GM12892 (cell line): ENCODE data around the gene KHDC1.

Experiments used
- POLR2A ChIP-seq: IDR thresholded peaks from 2 replicates; pipeline ENCODE4 v1.6.1; 2011; ENCODE audit warnings: low read depth, low read length, control low read depth
- POLR2AphosphoS5 ChIP-seq: IDR thresholded peaks from 2 replicates; pipeline ENCODE4 v1.6.1; 2011; ENCODE audit warnings: low read depth, low read length, control low read depth
- TAF1 ChIP-seq: IDR thresholded peaks from 2 replicates; pipeline ENCODE4 v1.6.1; 2011; ENCODE audit warnings: low read depth, mild to moderate bottlenecking, control low read depth, low read length, borderline replicate concordance

DNA sequence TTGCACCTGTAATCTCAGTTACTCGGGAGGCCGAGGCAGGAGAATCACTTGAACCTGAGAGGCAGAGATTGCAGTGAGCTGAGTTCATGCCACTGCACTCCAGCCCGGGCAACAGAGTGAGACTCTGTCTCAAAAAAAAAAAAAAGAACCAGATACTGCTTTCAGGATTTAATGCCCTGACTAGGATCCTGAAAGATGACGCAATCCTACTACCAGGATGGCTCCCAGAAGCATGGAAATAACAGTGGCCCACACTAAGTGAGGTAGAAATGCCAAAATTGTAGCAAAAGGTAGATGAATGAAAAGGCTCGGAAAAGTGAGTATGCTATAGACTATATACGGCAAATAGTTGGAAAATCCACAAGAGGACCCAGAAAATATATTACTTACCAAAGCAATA is 23.8 kb upstream of the KHDC1 start:
- TF ChIP-seq POLR2A: no peak
- TF ChIP-seq POLR2AphosphoS5: no peak
- TF ChIP-seq TAF1: no peak
